H9 (cell line): ENCODE data around the gene ARHGAP24. TPM values are rescaled to one million over a fixed set of nuclear protein-coding genes. Genes with fewer than 3 reads are reported as not detected.

ENCODE experiments used
- DNase-seq: peaks from one replicate; pipeline ENCODE4 v3.0.0-alpha.2; 2017
- H2AFZ ChIP-seq: one replicate; pipeline ENCODE4 v1.6.1; 2013; ENCODE audit warnings: mild to moderate bottlenecking, low read length, control low read depth, moderate library complexity
- H2AK5ac ChIP-seq: 2 replicates; pipeline ENCODE4 v1.6.1; 2013; ENCODE audit warnings: low read length, control low read depth, mixed read lengths; ENCODE audit not compliant: insufficient read length
- H2BK120ac ChIP-seq: one replicate; pipeline ENCODE4 v1.6.1; 2013; ENCODE audit warnings: low read depth, mild to moderate bottlenecking, low read length, control low read depth, inconsistent platforms; ENCODE audit not compliant: poor library complexity, severe bottlenecking
- H2BK12ac ChIP-seq: 2 replicates; pipeline ENCODE4 v1.6.1; 2013; ENCODE audit warnings: low read length, control low read depth, mixed read lengths, low read depth; ENCODE audit not compliant: insufficient read length
- H2BK15ac ChIP-seq: 2 replicates; pipeline ENCODE4 v1.6.1; 2013; ENCODE audit warnings: low read depth, low read length, control low read depth
- H2BK20ac ChIP-seq: one replicate; pipeline ENCODE4 v1.6.1; 2013; ENCODE audit warnings: low read depth, mild to moderate bottlenecking, low read length, control low read depth, inconsistent platforms; ENCODE audit not compliant: poor library complexity, severe bottlenecking
- H2BK5ac ChIP-seq: 2 replicates; pipeline ENCODE4 v1.6.1; 2013; ENCODE audit warnings: low read length, control low read depth, mixed read lengths; ENCODE audit not compliant: insufficient read length
- H3K14ac ChIP-seq: 2 replicates; pipeline ENCODE4 v1.6.1; 2013; ENCODE audit warnings: low read length, control low read depth; ENCODE audit not compliant: insufficient read depth
- H3K18ac ChIP-seq: 2 replicates; pipeline ENCODE4 v1.6.1; 2013; ENCODE audit warnings: low read depth, mild to moderate bottlenecking, mixed read lengths, low read length, control low read depth; ENCODE audit not compliant: insufficient read length
- H3K23ac ChIP-seq: 2 replicates; pipeline ENCODE4 v1.6.1; 2013; ENCODE audit warnings: low read length, control low read depth, mixed read lengths, low read depth; ENCODE audit not compliant: insufficient read length
- H3K23me2 ChIP-seq: 2 replicates; pipeline ENCODE4 v1.6.1; 2013; ENCODE audit warnings: low read depth, mild to moderate bottlenecking, mixed read lengths, low read length, control low read depth; ENCODE audit not compliant: insufficient read length, poor library complexity, severe bottlenecking
- H3K27ac ChIP-seq: 2 replicates; pipeline ENCODE4 v1.5.1; 2013; ENCODE audit warnings: low read length, control low read depth, mixed read lengths, low read depth; ENCODE audit not compliant: insufficient read length
- H3K27me3 ChIP-seq: 2 replicates; pipeline ENCODE4 v1.6.1; 2013; ENCODE audit warnings: low read length, control low read depth, inconsistent platforms; ENCODE audit not compliant: insufficient read depth
- H3K4ac ChIP-seq: 2 replicates; pipeline ENCODE4 v1.6.1; 2013; ENCODE audit warnings: low read depth, mild to moderate bottlenecking, control low read depth, inconsistent platforms, low read length, moderate library complexity
- H3K4me1 ChIP-seq: 2 replicates; pipeline ENCODE4 v1.6.1; 2013; ENCODE audit warnings: low read length, control low read depth, inconsistent platforms; ENCODE audit not compliant: insufficient read depth
- H3K4me2 ChIP-seq: 2 replicates; pipeline ENCODE4 v1.6.1; 2013; ENCODE audit warnings: low read length, control low read depth, mixed read lengths; ENCODE audit not compliant: insufficient read length, insufficient read depth
- H3K56ac ChIP-seq: 2 replicates; pipeline ENCODE4 v1.6.1; 2013; ENCODE audit warnings: low read depth, mild to moderate bottlenecking, mixed read lengths, low read length, control low read depth; ENCODE audit not compliant: insufficient read length
- H3K79me1 ChIP-seq: 2 replicates; pipeline ENCODE4 v1.6.1; 2013; ENCODE audit warnings: low read depth, mild to moderate bottlenecking, moderate library complexity, low read length, control low read depth, inconsistent platforms; ENCODE audit not compliant: insufficient read depth, poor library complexity, severe bottlenecking
- H3K79me2 ChIP-seq: 2 replicates; pipeline ENCODE4 v1.6.1; 2013; ENCODE audit warnings: low read length, control low read depth, inconsistent platforms; ENCODE audit not compliant: insufficient read depth
- H3K9ac ChIP-seq: 2 replicates; pipeline ENCODE4 v1.6.1; 2013; ENCODE audit warnings: low read length, control low read depth, mixed read lengths; ENCODE audit not compliant: insufficient read length; ENCODE audit errors: extremely low read depth
- H3K9me3 ChIP-seq: one replicate; pipeline ENCODE4 v1.6.1; 2013; ENCODE audit warnings: low read depth, low read length, inconsistent platforms; ENCODE audit not compliant: control insufficient read depth
- H3T11ph ChIP-seq: one replicate; pipeline ENCODE4 v1.6.1; 2013; ENCODE audit warnings: mild to moderate bottlenecking, low read length, control low read depth, inconsistent platforms
- H4K20me1 ChIP-seq: one replicate; pipeline ENCODE4 v1.6.1; 2013; ENCODE audit not compliant: control insufficient read depth, insufficient read length, insufficient read depth
- H4K5ac ChIP-seq: 2 replicates; pipeline ENCODE4 v1.6.1; 2013; ENCODE audit warnings: low read depth, mild to moderate bottlenecking, mixed read lengths, low read length, control low read depth; ENCODE audit not compliant: insufficient read length
- H4K8ac ChIP-seq: replicated peaks from 2 replicates; pipeline ENCODE4 v1.6.1; 2013; ENCODE audit warnings: low read length, control low read depth, mixed read lengths, low read depth; ENCODE audit not compliant: insufficient read length
- H4K91ac ChIP-seq: 2 replicates; pipeline ENCODE4 v1.6.1; 2013; ENCODE audit warnings: low read depth, mild to moderate bottlenecking, moderate library complexity, mixed read lengths, low read length, control low read depth; ENCODE audit not compliant: insufficient read length
- H3K27ac Mint-ChIP-seq, 3 experiments: 2 replicates in 2 of 3; 3 replicates in 1 of 3; pipeline ENCODE4 v1.8.0; 2020 to 2021; ENCODE audit warnings: mixed read lengths in 3 of 3, mild to moderate bottlenecking in 1 of 3, moderate library complexity in 1 of 3
- H3K27me3 Mint-ChIP-seq: 2 replicates; pipeline ENCODE4 v1.8.0; 2021; ENCODE audit warnings: low read depth, mild to moderate bottlenecking, moderate library complexity, mixed read lengths
- H3K36me3 Mint-ChIP-seq, 3 experiments: 2 replicates in 2 of 3; 3 replicates in 1 of 3; pipeline ENCODE4 v1.8.0; 2020 to 2021; ENCODE audit warnings: low read depth in 3 of 3, mixed read lengths in 3 of 3; ENCODE audit not compliant: insufficient read depth in 1 of 3
- H3K4me1 Mint-ChIP-seq, 2 experiments: 2 replicates each; pipeline ENCODE4 v1.8.0; 2020; ENCODE audit warnings: mixed read lengths in 2 of 2
- H3K4me3 Mint-ChIP-seq, 2 experiments: 2 replicates in 1 of 2; 3 replicates in 1 of 2; pipeline ENCODE4 v1.8.0; 2020 to 2021; ENCODE audit warnings: mild to moderate bottlenecking in 2 of 2, mixed read lengths in 2 of 2, moderate library complexity in 1 of 2
- H3K9me3 Mint-ChIP-seq, 2 experiments: 2 replicates in 1 of 2; 3 replicates in 1 of 2; pipeline ENCODE4 v1.8.0; 2020; ENCODE audit warnings: mild to moderate bottlenecking in 2 of 2, mixed read lengths in 2 of 2, moderate library complexity in 1 of 2
- CTCF ChIP-seq: fragments of 200-600 bp; sonication (generic); conservative IDR thresholded peaks from 3 replicates; pipeline ENCODE4 v1.8.0; 2021; ENCODE audit warnings: antibody characterized with exemption, mild to moderate bottlenecking
- WGBS: extraction: QIAGEN DNeasy Blood & Tissue Kit; methylation state at CpG from one replicate; pipeline ENCODE4 v1.1.7; 2013; ENCODE audit warnings: missing lambda C conversion rate, low lambda C conversion rate, mixed read lengths; ENCODE audit not compliant: insufficient read length; ENCODE audit errors: extremely low coverage; 5-methylcytosine and 5-hydroxymethylcytosine counted together
- total RNA-seq: library from RNA; stranded (reverse); gene quantifications from 2 replicates; pipeline ENCODE4 v1.2.1, GENCODE V29; 2021

ARHGAP24 gene
- total RNA-seq, 1 experiment from 2014 or later = 0.37 TPM

GRCh38 chr4:85459736-85460135 lies 15.2 kb upstream of the ARHGAP24 start:
- no peak overlapping the region for H3K23ac ChIP-seq
- no peak overlapping the region for H2BK15ac ChIP-seq
- H3K14ac ChIP-seq = no peak overlapping the region
- DNase-seq = no peak
- H3K18ac ChIP-seq = no peak overlapping the region
- no CpG with 5 or more reads among the region's 1 CpG for WGBS
- H3K9me3 ChIP-seq = no peaks in the 10 kb centered on the region
- no peaks in the 10 kb centered on the region for H3K4me1 ChIP-seq
- Mint-ChIP-seq H3K4me3 (no peak overlapping the region), H3K27me3 (peaks cover 2% of the 10 kb centered on the region; the same call in 1 of the 2 replicates), H3K36me3 (no peaks in the 10 kb centered on the region), H3K27ac (no peak overlapping the region), H3K9me3 (peaks cover 2 to 5% of the 10 kb centered on the region in 2 experiments; a peak in 2 of 5 replicates), H3K4me1 (no peaks in the 10 kb centered on the region)
- no peak overlapping the region for H3K4me2 ChIP-seq
- H3K4ac ChIP-seq = no peak overlapping the region
- H3K23me2 ChIP-seq = no peaks in the 10 kb centered on the region
- no peak overlapping the region for H2BK120ac ChIP-seq
- H4K20me1 ChIP-seq = no peaks in the 10 kb centered on the region
- H2AFZ ChIP-seq = no peak overlapping the region
- H4K5ac ChIP-seq = no peak overlapping the region
- no peaks in the 10 kb centered on the region for H3K79me1 ChIP-seq
- H4K91ac ChIP-seq = no peak overlapping the region
- no peak overlapping the region for H3K56ac ChIP-seq
- TF ChIP-seq CTCF = no peak
- no peak overlapping the region for H2AK5ac ChIP-seq
- no peak overlapping the region for H3T11ph ChIP-seq
- H2BK12ac ChIP-seq = no peak overlapping the region
- H2BK5ac ChIP-seq = no peak overlapping the region
- H3K27me3 ChIP-seq = no peaks in the 10 kb centered on the region
- H3K79me2 ChIP-seq = no peaks in the 10 kb centered on the region
- no peak overlapping the region for H2BK20ac ChIP-seq
- H3K27ac ChIP-seq = no peak overlapping the region
- no peak overlapping the region for H4K8ac ChIP-seq
- no peak overlapping the region for H3K9ac ChIP-seq
